ENCODE results near the gene PDE9A.

Gene PDE9A

GRCh38 chr21:42659416-42660117 is 6.1 kb downstream of the PDE9A start:
- H3K4me1 ChIP-seq (ENCODE audit: insufficient read depth, low read length), result peaks cover 16% of the 10 kb centered on the region
- H3K9me3 ChIP-seq (ENCODE audit: low read length), result no peaks in the 10 kb centered on the region
- no peak overlapping the region for H2AFZ ChIP-seq (ENCODE audit: low read depth, low read length)
- H3K36me3 ChIP-seq (ENCODE audit: insufficient read depth, low read length), result no peaks in the 10 kb centered on the region
- H3K4me3 ChIP-seq (ENCODE audit: low read length), result no peak overlapping the region
- H3K27me3 ChIP-seq (ENCODE audit: insufficient read depth, low read length), result no peaks in the 10 kb centered on the region

GRCh38 chr21:42660118-42660470 is 6.7 kb downstream of the PDE9A start:
- H3K36me3 ChIP-seq (ENCODE audit: insufficient read depth, low read length), result no peaks in the 10 kb centered on the region
- H3K9me3 ChIP-seq (ENCODE audit: low read length), result no peaks in the 10 kb centered on the region
- no peak overlapping the region for H3K4me3 ChIP-seq (ENCODE audit: low read length)
- H3K4me1 ChIP-seq (ENCODE audit: insufficient read depth, low read length), result peaks cover 11% of the 10 kb centered on the region
- no peak overlapping the region for H2AFZ ChIP-seq (ENCODE audit: low read depth, low read length)
- H3K27me3 ChIP-seq (ENCODE audit: insufficient read depth, low read length), result no peaks in the 10 kb centered on the region

- H3K4me3 ChIP-seq (ENCODE audit: low read length), result no peak overlapping the region
- no peak overlapping the region for H2AFZ ChIP-seq (ENCODE audit: low read depth, low read length)
- H3K9me3 ChIP-seq (ENCODE audit: low read length), result no peaks in the 10 kb centered on the region
- H3K27me3 ChIP-seq (ENCODE audit: insufficient read depth, low read length), result no peaks in the 10 kb centered on the region
- no peaks in the 10 kb centered on the region for H3K36me3 ChIP-seq (ENCODE audit: insufficient read depth, low read length)
- no peaks in the 10 kb centered on the region for H3K4me1 ChIP-seq (ENCODE audit: insufficient read depth, low read length)
These were observed 8.4 kb downstream of the PDE9A start for GRCh38 chr21:42661688-42662429.

GRCh38 chr21:42662430-42663199 is 9.2 kb downstream of the PDE9A start:
- no peak overlapping the region for H3K4me3 ChIP-seq (ENCODE audit: low read length)

GRCh38 chr21:42663200-42663750 is 9.9 kb downstream of the PDE9A start:
- H2AFZ ChIP-seq (ENCODE audit: low read depth, low read length), result no peak overlapping the region
- H3K36me3 ChIP-seq (ENCODE audit: insufficient read depth, low read length), result no peaks in the 10 kb centered on the region
- no peaks in the 10 kb centered on the region for H3K9me3 ChIP-seq (ENCODE audit: low read length)
- no peak overlapping the region for H3K4me3 ChIP-seq (ENCODE audit: low read length)
- H3K4me1 ChIP-seq (ENCODE audit: insufficient read depth, low read length), result peaks cover 14% of the 10 kb centered on the region
- no peaks in the 10 kb centered on the region for H3K27me3 ChIP-seq (ENCODE audit: insufficient read depth, low read length)

More at GRCh38 chr21:42662430-42663199, 9.2 kb downstream of the PDE9A start:
- Histone ChIP-seq H3K36me3 (ENCODE audit: insufficient read depth, low read length) (no peaks in the 10 kb centered on the region), H2AFZ (ENCODE audit: low read depth, low read length) (no peak overlapping the region), H3K4me1 (ENCODE audit: insufficient read depth, low read length) (peaks cover 7% of the 10 kb centered on the region), H3K9me3 (ENCODE audit: low read length) (no peaks in the 10 kb centered on the region), H3K27me3 (ENCODE audit: insufficient read depth, low read length) (no peaks in the 10 kb centered on the region)

GRCh38 chr21:42663860-42664535 is 10.6 kb downstream of the PDE9A start:
- H3K9me3 ChIP-seq (ENCODE audit: low read length), result no peaks in the 10 kb centered on the region
- H3K36me3 ChIP-seq (ENCODE audit: insufficient read depth, low read length), result no peaks in the 10 kb centered on the region
- no peak overlapping the region for H2AFZ ChIP-seq (ENCODE audit: low read depth, low read length)
- H3K27me3 ChIP-seq (ENCODE audit: insufficient read depth, low read length), result no peaks in the 10 kb centered on the region
- peaks cover 21% of the 10 kb centered on the region for H3K4me1 ChIP-seq (ENCODE audit: insufficient read depth, low read length)
- no peak overlapping the region for H3K4me3 ChIP-seq (ENCODE audit: low read length)

- H3K36me3 ChIP-seq (ENCODE audit: insufficient read depth, low read length), result no peaks in the 10 kb centered on the region
- no peaks in the 10 kb centered on the region for H3K27me3 ChIP-seq (ENCODE audit: insufficient read depth, low read length)
- H3K4me1 ChIP-seq (ENCODE audit: insufficient read depth, low read length), result peaks cover 21% of the 10 kb centered on the region
- H2AFZ ChIP-seq (ENCODE audit: low read depth, low read length), result no peak overlapping the region
- H3K9me3 ChIP-seq (ENCODE audit: low read length), result no peaks in the 10 kb centered on the region
- H3K4me3 ChIP-seq (ENCODE audit: low read length), result no peak overlapping the region
These were observed 11.2 kb downstream of the PDE9A start for GRCh38 chr21:42664614-42665013.

GRCh38 chr21:42665026-42665425 is 11.6 kb downstream of the PDE9A start:
- Histone ChIP-seq H3K4me1 (ENCODE audit: insufficient read depth, low read length) (peaks cover 21% of the 10 kb centered on the region), H3K4me3 (ENCODE audit: low read length) (no peak overlapping the region), H3K27me3 (ENCODE audit: insufficient read depth, low read length) (no peaks in the 10 kb centered on the region), H3K36me3 (ENCODE audit: insufficient read depth, low read length) (no peaks in the 10 kb centered on the region), H3K9me3 (ENCODE audit: low read length) (no peaks in the 10 kb centered on the region), H2AFZ (ENCODE audit: low read depth, low read length) (no peak overlapping the region)

- Histone ChIP-seq H3K36me3 (ENCODE audit: insufficient read depth, low read length) (peaks cover 3% of the 10 kb centered on the region), H3K4me3 (ENCODE audit: low read length) (no peak overlapping the region), H3K9me3 (ENCODE audit: low read length) (no peaks in the 10 kb centered on the region), H2AFZ (ENCODE audit: low read depth, low read length) (no peak overlapping the region), H3K4me1 (ENCODE audit: insufficient read depth, low read length) (peaks cover 21% of the 10 kb centered on the region), H3K27me3 (ENCODE audit: insufficient read depth, low read length) (no peaks in the 10 kb centered on the region)
These were observed 12.1 kb downstream of the PDE9A start for GRCh38 chr21:42665484-42665883.

GRCh38 chr21:42666023-42666747 is 12.8 kb downstream of the PDE9A start:
- Histone ChIP-seq H3K27me3 (ENCODE audit: insufficient read depth, low read length) (no peaks in the 10 kb centered on the region), H3K4me3 (ENCODE audit: low read length) (no peak overlapping the region), H2AFZ (ENCODE audit: low read depth, low read length) (no peak overlapping the region), H3K9me3 (ENCODE audit: low read length) (no peaks in the 10 kb centered on the region), H3K36me3 (ENCODE audit: insufficient read depth, low read length) (peaks cover 3% of the 10 kb centered on the region), H3K4me1 (ENCODE audit: insufficient read depth, low read length) (peaks cover 23% of the 10 kb centered on the region)

- Histone ChIP-seq H3K36me3 (ENCODE audit: insufficient read depth, low read length) (peaks cover 3% of the 10 kb centered on the region), H3K4me1 (ENCODE audit: insufficient read depth, low read length) (peaks cover 27% of the 10 kb centered on the region), H3K4me3 (ENCODE audit: low read length) (no peak overlapping the region), H3K9me3 (ENCODE audit: low read length) (no peaks in the 10 kb centered on the region), H2AFZ (ENCODE audit: low read depth, low read length) (no peak overlapping the region), H3K27me3 (ENCODE audit: insufficient read depth, low read length) (no peaks in the 10 kb centered on the region)
These were observed 13.5 kb downstream of the PDE9A start for GRCh38 chr21:42666925-42667324.

- H3K4me1 ChIP-seq (ENCODE audit: insufficient read depth, low read length), result peaks cover 42% of the 10 kb centered on the region
- no peaks in the 10 kb centered on the region for H3K9me3 ChIP-seq (ENCODE audit: low read length)
- H3K4me3 ChIP-seq (ENCODE audit: low read length), result no peak overlapping the region
- no peak overlapping the region for H2AFZ ChIP-seq (ENCODE audit: low read depth, low read length)
- no peaks in the 10 kb centered on the region for H3K27me3 ChIP-seq (ENCODE audit: insufficient read depth, low read length)
- peaks cover 3% of the 10 kb centered on the region for H3K36me3 ChIP-seq (ENCODE audit: insufficient read depth, low read length)
These were observed 15.0 kb downstream of the PDE9A start for GRCh38 chr21:42668298-42668992.

Data from neuron (in vitro differentiated cells).